Measurements from ENCODE around the gene PON3.

PON3 gene

GRCh38 chr7:95440394-95441038, 44.3 kb upstream of the PON3 start:
- H3K9me3 ChIP-seq (ENCODE audit: low read length) = no peaks in the 10 kb centered on the region
- H3K36me3 ChIP-seq (ENCODE audit: insufficient read depth, low read length) = no peaks in the 10 kb centered on the region
- H3K27ac ChIP-seq (ENCODE audit: low read depth, low read length, poor library complexity, severe bottlenecking) = no peak overlapping the region
- H3K79me2 ChIP-seq (ENCODE audit: insufficient read depth, low read length) = no peaks in the 10 kb centered on the region
- H3K9ac ChIP-seq (ENCODE audit: low read length) = no peak overlapping the region
- H3K27me3 ChIP-seq (ENCODE audit: insufficient read depth, low read length) = no peaks in the 10 kb centered on the region
- peaks cover 7% of the 10 kb centered on the region for H3K4me1 ChIP-seq (ENCODE audit: insufficient read depth, low read length, severe bottlenecking)
- H3F3A ChIP-seq (ENCODE audit: insufficient read depth, low read length) = no peaks in the 10 kb centered on the region
- no peak for TF ChIP-seq EZH2 (IDR thresholded peaks at IDR 0.05; ENCODE audit: borderline replicate concordance, low read length)
- TF ChIP-seq CTCF (IDR thresholded peaks at IDR 0.05; ENCODE audit: low read length) = no peak
- H4K20me1 ChIP-seq (ENCODE audit: insufficient read depth, low read length) = no peaks in the 10 kb centered on the region
- H3K4me2 ChIP-seq (ENCODE audit: low read length) = no peak overlapping the region
- no peak overlapping the region for H2AFZ ChIP-seq (ENCODE audit: low read length)
- no peaks in the 10 kb centered on the region for H3K9me2 ChIP-seq (ENCODE audit: low read depth, low read length)
- no peak overlapping the region for H3K4me3 ChIP-seq (ENCODE audit: low read depth, low read length, poor library complexity, severe bottlenecking)

- H3K4me1 ChIP-seq (ENCODE audit: insufficient read depth, low read length, severe bottlenecking) = peaks cover 22% of the 10 kb centered on the region
- TF ChIP-seq CTCF (IDR thresholded peaks at IDR 0.05; ENCODE audit: low read length) (no peak), EZH2 (IDR thresholded peaks at IDR 0.05; ENCODE audit: borderline replicate concordance, low read length) (no peak)
- no peaks in the 10 kb centered on the region for H3F3A ChIP-seq (ENCODE audit: insufficient read depth, low read length)
- H3K4me2 ChIP-seq (ENCODE audit: low read length) = no peak overlapping the region
- no peaks in the 10 kb centered on the region for H3K79me2 ChIP-seq (ENCODE audit: insufficient read depth, low read length)
- H2AFZ ChIP-seq (ENCODE audit: low read length) = no peak overlapping the region
- H3K9me2 ChIP-seq (ENCODE audit: low read depth, low read length) = no peaks in the 10 kb centered on the region
- H3K9me3 ChIP-seq (ENCODE audit: low read length) = no peaks in the 10 kb centered on the region
- no peak overlapping the region for H3K27ac ChIP-seq (ENCODE audit: low read depth, low read length, poor library complexity, severe bottlenecking)
- no peaks in the 10 kb centered on the region for H3K27me3 ChIP-seq (ENCODE audit: insufficient read depth, low read length)
- no peak overlapping the region for H3K9ac ChIP-seq (ENCODE audit: low read length)
- H3K4me3 ChIP-seq (ENCODE audit: low read depth, low read length, poor library complexity, severe bottlenecking) = no peak overlapping the region
- H4K20me1 ChIP-seq (ENCODE audit: insufficient read depth, low read length) = no peaks in the 10 kb centered on the region
- no peaks in the 10 kb centered on the region for H3K36me3 ChIP-seq (ENCODE audit: insufficient read depth, low read length)
Observed at GRCh38 chr7:95436407-95436806, 40.2 kb upstream of the PON3 start.

GRCh38 chr7:95435422-95435780, 39.2 kb upstream of the PON3 start:
- H4K20me1 ChIP-seq (ENCODE audit: insufficient read depth, low read length) = no peaks in the 10 kb centered on the region
- peak overlapping the region; percentile 61 for H3K27ac ChIP-seq (ENCODE audit: low read depth, low read length, poor library complexity, severe bottlenecking)
- peaks cover 22% of the 10 kb centered on the region for H3K4me1 ChIP-seq (ENCODE audit: insufficient read depth, low read length, severe bottlenecking)
- H3K4me3 ChIP-seq (ENCODE audit: low read depth, low read length, poor library complexity, severe bottlenecking) = peak overlapping the region; percentile 68
- TF ChIP-seq CTCF (IDR thresholded peaks at IDR 0.05; ENCODE audit: low read length) (no peak), EZH2 (IDR thresholded peaks at IDR 0.05; ENCODE audit: borderline replicate concordance, low read length) (no peak)
- peak overlapping the region; percentile 59 for H3K4me2 ChIP-seq (ENCODE audit: low read length)
- no peaks in the 10 kb centered on the region for H3K36me3 ChIP-seq (ENCODE audit: insufficient read depth, low read length)
- H3K9me2 ChIP-seq (ENCODE audit: low read depth, low read length) = no peaks in the 10 kb centered on the region
- peak overlapping the region; percentile 68 for H3K9ac ChIP-seq (ENCODE audit: low read length)
- peak overlapping the region; percentile 75; the same call in 1 of the 2 replicates for H2AFZ ChIP-seq (ENCODE audit: low read length)
- H3K79me2 ChIP-seq (ENCODE audit: insufficient read depth, low read length) = no peaks in the 10 kb centered on the region
- no peaks in the 10 kb centered on the region for H3F3A ChIP-seq (ENCODE audit: insufficient read depth, low read length)
- H3K27me3 ChIP-seq (ENCODE audit: insufficient read depth, low read length) = no peaks in the 10 kb centered on the region
- no peaks in the 10 kb centered on the region for H3K9me3 ChIP-seq (ENCODE audit: low read length)
